ENCODE measurements around the gene EDN2.

DNA sequence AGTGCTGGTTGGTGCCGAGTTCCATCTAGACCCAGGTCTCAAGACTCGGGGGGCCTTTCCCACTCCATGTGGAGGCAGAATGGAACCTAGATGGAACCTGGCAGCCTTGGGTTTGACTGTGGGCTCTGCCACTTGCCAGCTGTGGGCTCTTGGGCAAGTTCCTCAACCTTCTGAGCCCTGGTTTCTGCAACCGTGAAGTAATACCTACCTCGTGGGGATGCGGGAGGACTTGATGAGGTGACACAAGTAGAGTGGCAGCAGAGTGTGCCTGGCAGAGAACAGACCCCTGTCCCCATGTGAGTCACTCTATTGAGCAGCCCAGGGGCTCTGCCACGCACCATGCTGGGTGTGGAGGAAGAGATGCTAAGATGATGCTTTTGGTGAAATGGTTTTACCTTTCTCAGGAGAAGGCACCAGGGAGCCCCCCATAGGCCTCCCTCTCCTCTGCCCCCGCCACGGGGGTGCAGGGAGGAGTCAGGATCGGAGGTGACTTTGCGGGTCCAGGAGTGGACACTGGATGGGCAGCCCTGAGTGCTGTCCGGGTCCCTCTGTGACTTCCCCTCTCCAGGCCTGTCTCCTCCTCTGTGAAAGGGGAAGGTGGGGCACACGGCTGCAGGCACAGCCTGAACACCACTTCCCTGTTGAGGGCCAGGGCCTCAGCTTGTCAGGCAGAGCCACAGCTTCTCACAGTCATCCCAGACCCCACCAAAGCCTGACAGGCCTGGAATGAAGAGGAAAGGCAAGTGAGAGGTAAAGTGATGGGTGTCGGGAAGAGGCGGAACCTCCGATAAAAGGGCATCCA, 36.7 kb upstream of the EDN2 start:
- no peak for TF ChIP-seq POLR2A (IDR thresholded peaks at IDR 0.05)
- TF ChIP-seq CTCF (IDR thresholded peaks at IDR 0.05) = no peak
